SK-N-SH treated with all-trans-retinoic acid at 6 μM for 48 hours (cell line): Measurements from ENCODE around the gene PEX26.
"Not testable (repeated sequence)": the region's sequence is repeated elsewhere in the genome, so short reads cannot be mapped to it uniquely, and the experiment has no call there.

Experiments
- ATAC-seq: fragments of 200-7000 bp; cut with Tn5 transposase; 3 replicates; pipeline ENCODE4 v1.9.1; 2020; ENCODE audit warnings: mild to moderate bottlenecking, moderate library complexity
- ARNTL ChIP-seq: fragments of 450-650 bp; formaldehyde crosslinking; IDR thresholded peaks from 2 replicates; pipeline ENCODE4 v1.5.0; 2020; ENCODE audit warnings: low read depth, mild to moderate bottlenecking, moderate library complexity, borderline replicate concordance
- ESRRG ChIP-seq: fragments of 250-450 bp; sonication (Bioruptor Pico); IDR thresholded peaks from 2 replicates; pipeline ENCODE4 v1.6.1; 2021; ENCODE audit warnings: mild to moderate bottlenecking
- GLIS3 ChIP-seq: fragments of 250-450 bp; sonication (Bioruptor Pico); IDR thresholded peaks from 2 replicates; pipeline ENCODE4 v1.5.0; 2020; ENCODE audit warnings: mild to moderate bottlenecking, moderate library complexity
- ISL1 ChIP-seq: fragments of 250-450 bp; sonication (Bioruptor Pico); IDR thresholded peaks from 2 replicates; pipeline ENCODE4 v2.1.2; 2022; ENCODE audit warnings: mild to moderate bottlenecking, moderate library complexity
- OSR1 ChIP-seq: fragments of 250-450 bp; sonication (Bioruptor Pico); IDR thresholded peaks from 2 replicates; pipeline ENCODE4 v1.8.0; 2022; ENCODE audit warnings: moderate library complexity, mild to moderate bottlenecking, inconsistent platforms
- RARB ChIP-seq: fragments of 250-450 bp; sonication (Bioruptor Pico); IDR thresholded peaks from 2 replicates; pipeline ENCODE4 v1.8.0; 2021; ENCODE audit warnings: mild to moderate bottlenecking, moderate library complexity
- SNAI2 ChIP-seq: fragments of 250-450 bp; sonication (Bioruptor Pico); IDR thresholded peaks from 2 replicates; pipeline ENCODE4 v1.5.0; 2020; ENCODE audit warnings: mild to moderate bottlenecking, moderate library complexity
- TCF4 ChIP-seq: fragments of 250-450 bp; sonication (Bioruptor Pico); IDR thresholded peaks from 2 replicates; pipeline ENCODE4 v1.8.0; 2021; ENCODE audit warnings: mild to moderate bottlenecking, moderate library complexity, borderline replicate concordance
- TOX ChIP-seq: fragments of 250-450 bp; sonication (Bioruptor Pico); IDR thresholded peaks from 2 replicates; pipeline ENCODE4 v1.8.0; 2021; ENCODE audit warnings: mild to moderate bottlenecking, moderate library complexity, borderline replicate concordance
- ZC3H10 ChIP-seq: fragments of 250-450 bp; sonication (Bioruptor Pico); IDR thresholded peaks from 2 replicates; pipeline ENCODE4 v1.5.1; 2021; ENCODE audit warnings: mild to moderate bottlenecking, moderate library complexity
- ZFP3 ChIP-seq: fragments of 250-450 bp; sonication (Bioruptor Pico); IDR thresholded peaks from 2 replicates; pipeline ENCODE4 v1.5.0; 2020; ENCODE audit warnings: mild to moderate bottlenecking, moderate library complexity
- ZNF565 ChIP-seq: fragments of 450-650 bp; formaldehyde crosslinking; conservative IDR thresholded peaks from 2 replicates; pipeline ENCODE4 v1.5.0; 2020; ENCODE audit warnings: low read depth, mild to moderate bottlenecking, moderate library complexity
- ZNF70 ChIP-seq: fragments of 450-650 bp; formaldehyde crosslinking; IDR thresholded peaks from 2 replicates; pipeline ENCODE4 v1.5.0; 2020; ENCODE audit warnings: mild to moderate bottlenecking, moderate library complexity
- ZNF8 ChIP-seq: fragments of 450-650 bp; formaldehyde crosslinking; IDR thresholded peaks from 2 replicates; pipeline ENCODE4 v1.5.0; 2020; ENCODE audit warnings: mild to moderate bottlenecking, moderate library complexity
- TF ChIP-seq, protein P1 (sequence below): fragments of 250-450 bp; sonication (Bioruptor Pico); IDR thresholded peaks from 2 replicates; pipeline ENCODE4 v1.5.0; 2020; ENCODE audit warnings: mild to moderate bottlenecking, moderate library complexity
- TF ChIP-seq, protein P2 (sequence below): fragments of 250-450 bp; sonication (Bioruptor Pico); IDR thresholded peaks from 2 replicates; pipeline ENCODE4 v1.8.0; 2021; ENCODE audit warnings: low read depth, mild to moderate bottlenecking, moderate library complexity, borderline replicate concordance
- TF ChIP-seq, protein P3 (sequence below): fragments of 250-450 bp; sonication (Bioruptor Pico); IDR thresholded peaks from 2 replicates; pipeline ENCODE4 v1.5.1; 2020; ENCODE audit warnings: low read depth, mild to moderate bottlenecking, moderate library complexity
- TF ChIP-seq, protein P4 (sequence below): fragments of 250-450 bp; sonication (Bioruptor Pico); IDR thresholded peaks from 2 replicates; pipeline ENCODE4 v1.5.1; 2021; ENCODE audit warnings: mild to moderate bottlenecking, moderate library complexity

PEX26 gene

DNA sequence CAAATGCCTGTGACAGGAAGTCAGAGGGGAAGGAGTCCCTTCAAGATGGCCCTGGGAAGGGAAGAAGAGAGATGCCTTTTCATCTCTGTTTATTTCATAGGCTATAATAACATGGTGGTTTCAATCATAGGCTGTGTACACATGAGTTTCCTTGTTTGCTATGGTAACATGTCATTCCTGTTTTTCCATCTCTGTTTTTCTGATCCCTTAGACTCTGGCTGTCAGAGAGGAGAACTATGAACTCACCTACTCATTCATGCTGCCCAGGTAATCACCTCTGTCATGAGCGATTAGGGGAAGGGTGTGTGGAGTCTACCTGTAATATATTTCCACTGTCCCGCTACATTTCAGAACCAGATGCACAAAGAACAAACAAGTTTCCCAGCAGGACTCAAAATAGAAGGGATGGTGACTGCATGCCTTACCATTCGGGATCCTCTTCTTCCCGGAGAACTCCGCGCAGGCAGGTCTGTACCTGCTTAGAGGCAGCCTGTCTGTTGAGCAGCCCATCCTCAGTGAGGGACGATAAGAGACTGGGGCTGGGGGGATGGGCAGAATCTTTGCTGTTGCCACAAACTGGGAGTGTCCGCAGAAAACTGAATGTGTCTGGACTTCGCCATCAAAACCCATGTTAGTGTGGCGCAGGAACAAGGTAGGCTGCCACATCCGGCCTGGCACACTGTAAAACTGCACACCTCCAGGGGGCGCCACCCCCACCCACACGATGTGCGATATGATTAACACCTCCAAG, 7.1 kb upstream of the PEX26 start (continued):
- TF ChIP-seq, protein P1, sequence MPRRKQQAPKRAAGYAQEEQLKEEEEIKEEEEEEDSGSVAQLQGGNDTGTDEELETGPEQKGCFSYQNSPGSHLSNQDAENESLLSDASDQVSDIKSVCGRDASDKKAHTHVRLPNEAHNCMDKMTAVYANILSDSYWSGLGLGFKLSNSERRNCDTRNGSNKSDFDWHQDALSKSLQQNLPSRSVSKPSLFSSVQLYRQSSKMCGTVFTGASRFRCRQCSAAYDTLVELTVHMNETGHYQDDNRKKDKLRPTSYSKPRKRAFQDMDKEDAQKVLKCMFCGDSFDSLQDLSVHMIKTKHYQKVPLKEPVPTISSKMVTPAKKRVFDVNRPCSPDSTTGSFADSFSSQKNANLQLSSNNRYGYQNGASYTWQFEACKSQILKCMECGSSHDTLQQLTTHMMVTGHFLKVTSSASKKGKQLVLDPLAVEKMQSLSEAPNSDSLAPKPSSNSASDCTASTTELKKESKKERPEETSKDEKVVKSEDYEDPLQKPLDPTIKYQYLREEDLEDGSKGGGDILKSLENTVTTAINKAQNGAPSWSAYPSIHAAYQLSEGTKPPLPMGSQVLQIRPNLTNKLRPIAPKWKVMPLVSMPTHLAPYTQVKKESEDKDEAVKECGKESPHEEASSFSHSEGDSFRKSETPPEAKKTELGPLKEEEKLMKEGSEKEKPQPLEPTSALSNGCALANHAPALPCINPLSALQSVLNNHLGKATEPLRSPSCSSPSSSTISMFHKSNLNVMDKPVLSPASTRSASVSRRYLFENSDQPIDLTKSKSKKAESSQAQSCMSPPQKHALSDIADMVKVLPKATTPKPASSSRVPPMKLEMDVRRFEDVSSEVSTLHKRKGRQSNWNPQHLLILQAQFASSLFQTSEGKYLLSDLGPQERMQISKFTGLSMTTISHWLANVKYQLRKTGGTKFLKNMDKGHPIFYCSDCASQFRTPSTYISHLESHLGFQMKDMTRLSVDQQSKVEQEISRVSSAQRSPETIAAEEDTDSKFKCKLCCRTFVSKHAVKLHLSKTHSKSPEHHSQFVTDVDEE (CRISPR knock-in tag), result no peak
- TF ChIP-seq, protein P2, sequence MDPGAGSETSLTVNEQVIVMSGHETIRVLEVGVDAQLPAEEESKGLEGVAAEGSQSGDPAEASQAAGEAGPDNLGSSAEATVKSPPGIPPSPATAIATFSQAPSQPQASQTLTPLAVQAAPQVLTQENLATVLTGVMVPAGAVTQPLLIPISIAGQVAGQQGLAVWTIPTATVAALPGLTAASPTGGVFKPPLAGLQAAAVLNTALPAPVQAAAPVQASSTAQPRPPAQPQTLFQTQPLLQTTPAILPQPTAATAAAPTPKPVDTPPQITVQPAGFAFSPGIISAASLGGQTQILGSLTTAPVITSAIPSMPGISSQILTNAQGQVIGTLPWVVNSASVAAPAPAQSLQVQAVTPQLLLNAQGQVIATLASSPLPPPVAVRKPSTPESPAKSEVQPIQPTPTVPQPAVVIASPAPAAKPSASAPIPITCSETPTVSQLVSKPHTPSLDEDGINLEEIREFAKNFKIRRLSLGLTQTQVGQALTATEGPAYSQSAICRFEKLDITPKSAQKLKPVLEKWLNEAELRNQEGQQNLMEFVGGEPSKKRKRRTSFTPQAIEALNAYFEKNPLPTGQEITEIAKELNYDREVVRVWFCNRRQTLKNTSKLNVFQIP, result no peak
- TF ChIP-seq GLIS3 (no peak), SNAI2 (CRISPR knock-in tag) (no peak), ARNTL (CRISPR knock-in tag) (no peak), ZFP3 (no peak), ESRRG (CRISPR knock-in tag) (no peak), ISL1 (CRISPR knock-in tag) (no peak)
- TF ChIP-seq, protein P3, sequence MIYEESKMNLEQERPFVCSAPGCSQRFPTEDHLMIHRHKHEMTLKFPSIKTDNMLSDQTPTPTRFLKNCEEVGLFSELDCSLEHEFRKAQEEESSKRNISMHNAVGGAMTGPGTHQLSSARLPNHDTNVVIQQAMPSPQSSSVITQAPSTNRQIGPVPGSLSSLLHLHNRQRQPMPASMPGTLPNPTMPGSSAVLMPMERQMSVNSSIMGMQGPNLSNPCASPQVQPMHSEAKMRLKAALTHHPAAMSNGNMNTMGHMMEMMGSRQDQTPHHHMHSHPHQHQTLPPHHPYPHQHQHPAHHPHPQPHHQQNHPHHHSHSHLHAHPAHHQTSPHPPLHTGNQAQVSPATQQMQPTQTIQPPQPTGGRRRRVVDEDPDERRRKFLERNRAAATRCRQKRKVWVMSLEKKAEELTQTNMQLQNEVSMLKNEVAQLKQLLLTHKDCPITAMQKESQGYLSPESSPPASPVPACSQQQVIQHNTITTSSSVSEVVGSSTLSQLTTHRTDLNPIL (CRISPR knock-in tag), result no peak
- TF ChIP-seq, protein P4, sequence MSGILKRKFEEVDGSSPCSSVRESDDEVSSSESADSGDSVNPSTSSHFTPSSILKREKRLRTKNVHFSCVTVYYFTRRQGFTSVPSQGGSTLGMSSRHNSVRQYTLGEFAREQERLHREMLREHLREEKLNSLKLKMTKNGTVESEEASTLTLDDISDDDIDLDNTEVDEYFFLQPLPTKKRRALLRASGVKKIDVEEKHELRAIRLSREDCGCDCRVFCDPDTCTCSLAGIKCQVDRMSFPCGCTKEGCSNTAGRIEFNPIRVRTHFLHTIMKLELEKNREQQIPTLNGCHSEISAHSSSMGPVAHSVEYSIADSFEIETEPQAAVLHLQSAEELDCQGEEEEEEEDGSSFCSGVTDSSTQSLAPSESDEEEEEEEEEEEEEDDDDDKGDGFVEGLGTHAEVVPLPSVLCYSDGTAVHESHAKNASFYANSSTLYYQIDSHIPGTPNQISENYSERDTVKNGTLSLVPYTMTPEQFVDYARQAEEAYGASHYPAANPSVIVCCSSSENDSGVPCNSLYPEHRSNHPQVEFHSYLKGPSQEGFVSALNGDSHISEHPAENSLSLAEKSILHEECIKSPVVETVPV (CRISPR knock-in tag), result no peak

DNA sequence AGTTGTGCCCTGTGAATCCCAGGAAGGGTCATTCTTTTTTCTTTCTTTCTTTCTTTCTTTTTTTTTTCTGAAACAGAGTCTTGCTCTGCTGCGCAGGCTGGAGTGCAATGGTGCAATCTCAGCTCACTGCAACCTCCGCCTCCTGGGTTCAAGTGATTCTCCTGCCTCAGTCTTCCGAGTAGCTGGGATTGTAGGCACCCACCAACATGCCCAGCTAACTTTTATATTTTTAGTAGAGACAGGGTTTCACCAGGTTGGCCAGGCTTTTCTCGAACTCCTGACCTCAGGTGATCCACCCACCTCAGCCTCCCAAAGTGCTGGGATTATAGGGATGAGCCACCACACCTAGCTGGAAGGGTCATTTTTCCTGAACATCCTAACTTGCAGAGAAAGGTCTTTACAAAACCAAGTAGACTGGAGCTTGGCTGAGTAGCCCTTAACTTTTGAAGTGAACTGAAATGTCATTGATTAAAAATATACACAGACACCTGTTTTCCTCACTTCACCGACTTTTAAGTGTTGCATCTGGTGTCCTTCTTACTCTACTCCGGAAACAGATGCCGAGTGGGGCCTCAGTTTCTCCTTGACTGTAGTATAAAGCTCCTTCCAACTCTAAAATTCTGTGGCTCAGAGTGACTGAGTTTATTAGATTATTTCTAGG, 6.4 kb upstream of the PEX26 start:
- not testable (repeated sequence) for ATAC-seq

DNA sequence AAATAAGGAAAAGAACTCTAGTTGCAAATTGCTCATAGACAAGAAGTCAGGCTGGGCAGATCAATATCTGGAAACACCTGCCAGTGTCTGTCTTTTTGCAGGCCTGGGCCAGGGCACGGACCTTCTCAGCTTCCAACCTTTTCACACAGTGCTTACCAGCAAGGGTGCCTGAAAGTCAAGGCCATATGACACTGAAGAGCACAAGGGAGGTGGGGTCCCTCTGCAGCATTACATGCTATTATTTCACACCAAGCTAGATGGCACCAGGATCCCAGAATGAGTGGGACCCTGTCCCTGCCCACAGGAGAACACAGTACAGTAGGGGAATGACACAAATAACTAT, 5.9 kb upstream of the PEX26 start:
- no peak for TF ChIP-seq ESRRG (CRISPR knock-in tag)
- TF ChIP-seq OSR1 (CRISPR knock-in tag), result no peak
- TF ChIP-seq ZNF565 (CRISPR knock-in tag), result no peak
- TF ChIP-seq, protein P4 (CRISPR knock-in tag), result no peak
- TF ChIP-seq ZNF8 (CRISPR knock-in tag), result no peak
- no peak for TF ChIP-seq TCF4 (CRISPR knock-in tag)
- TF ChIP-seq TOX (CRISPR knock-in tag), result no peak
- TF ChIP-seq ARNTL (CRISPR knock-in tag), result no peak
- no peak for TF ChIP-seq ZC3H10 (CRISPR knock-in tag)
- no peak for TF ChIP-seq ZNF70
- TF ChIP-seq, protein P3 (CRISPR knock-in tag), result no peak
- no peak for TF ChIP-seq RARB (CRISPR knock-in tag)
- no peak for TF ChIP-seq SNAI2 (CRISPR knock-in tag)
- no peak for ATAC-seq
